ENCODE measurements around the gene TMEM219.

- no peak for TF ChIP-seq CTCF (IDR thresholded peaks at IDR 0.05; ENCODE audit: extremely low read depth in 1 of 2, insufficient read depth in 1 of 2, low read depth in 1 of 2, low read length in 2 of 2)
- no peak for TF ChIP-seq POLR2A (IDR thresholded peaks at IDR 0.05; ENCODE audit: low read depth, low read length)
- no peak for TF ChIP-seq JUN (IDR thresholded peaks at IDR 0.05; ENCODE audit: borderline replicate concordance, insufficient read depth, insufficient read length, low read depth)
- TF ChIP-seq, protein P1, sequence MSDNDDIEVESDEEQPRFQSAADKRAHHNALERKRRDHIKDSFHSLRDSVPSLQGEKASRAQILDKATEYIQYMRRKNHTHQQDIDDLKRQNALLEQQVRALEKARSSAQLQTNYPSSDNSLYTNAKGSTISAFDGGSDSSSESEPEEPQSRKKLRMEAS (IDR thresholded peaks at IDR 0.05; ENCODE audit: insufficient read depth, insufficient read length) = no peak
Observed at GRCh38 chr16:29975134-29975538, 13.3 kb downstream of the TMEM219 start.
